Ovary (tissue), 9 donors: Measurements from ENCODE around the gene GREB1L. TPM values are rescaled to one million over a fixed set of nuclear protein-coding genes. Genes with fewer than 3 reads are reported as not detected.

ENCODE experiments used
- DNase-seq, 5 donors: peaks; one replicate each; pipeline ENCODE4 v3.0.0-alpha.2; 2019 to 2020
- H3K27ac ChIP-seq, 2 donors: fragments of 200-600 bp; one replicate each; pipeline versions ENCODE4 v1.5.1 to v1.8.0; 2019 to 2022
- H3K27me3 ChIP-seq: fragments of 200-600 bp; one replicate; pipeline ENCODE4 v1.8.0; 2022
- H3K36me3 ChIP-seq: fragments of 200-600 bp; sonication (generic); one replicate; pipeline ENCODE4 v1.5.1; 2019
- H3K4me1 ChIP-seq: one replicate; pipeline ENCODE4 v1.8.1; 2013; ENCODE audit warnings: mild to moderate bottlenecking, moderate library complexity; ENCODE audit not compliant: insufficient read depth
- H3K4me3 ChIP-seq: fragments of 200-600 bp; sonication (generic); one replicate; pipeline ENCODE4 v1.5.1; 2017
- H3K9me3 ChIP-seq, 2 donors: fragments of 200-600 bp in 1 of 2; sonication (generic) in 1 of 2; one replicate each; pipeline versions ENCODE4 v1.5.1 to v1.8.1; 2013 to 2019; ENCODE audit warnings: mild to moderate bottlenecking in 1 of 2, moderate library complexity in 1 of 2
- CTCF ChIP-seq, 3 donors: fragments of 450-650 bp in 2 of 3; fragments of 200-600 bp in 1 of 3; IDR thresholded peaks; one replicate each; pipeline versions ENCODE4 v1.5.1 to v1.8.0; 2016 to 2022; ENCODE audit warnings: antibody characterized with exemption in 3 of 3, mild to moderate bottlenecking in 1 of 3
- EP300 ChIP-seq: sonication (generic); formaldehyde crosslinking; IDR thresholded peaks from one replicate; pipeline ENCODE4 v1.6.1; 2017; ENCODE audit warnings: antibody characterized with exemption
- POLR2A ChIP-seq: fragments of 450-650 bp; IDR thresholded peaks from one replicate; pipeline ENCODE4 v1.6.1; 2017; ENCODE audit warnings: antibody characterized with exemption, mild to moderate bottlenecking, moderate library complexity
- WGBS, 3 donors: extraction: QIAGEN DNeasy Blood & Tissue Kit in 1 of 3; methylation state at CpG; one replicate each; pipeline versions ENCODE4 v1.1.5 to v1.1.7; 2013 to 2017; 5-methylcytosine and 5-hydroxymethylcytosine counted together
- intact Hi-C, 4 donors: fragments of 100-400 bp; cut with DNase I; formaldehyde crosslinking; loops; one replicate each; pipeline versions ENCODE4 v1.11.0 to v1.15.1; 2022 to 2023
- polyA plus RNA-seq, 2 donors: library from polyadenylated mRNA; stranded (reverse); fragments of 200-250 nt in 1 of 2; fragments of 350-450 nt in 1 of 2; fragmentation: Illumina TruSeq in 1 of 2; extraction: RNeasy Lipid Tissue Mini Kit (QIAGEN cat#74804) in 1 of 2; gene quantifications; one replicate each; pipeline ENCODE4 v1.2.3, GENCODE V29; 2013 to 2014
- total RNA-seq, 7 donors: library from RNA; depleted of rRNA in 2 of 7; stranded (reverse); fragments of >200 nt in 2 of 7; fragmentation: NEBNext Ultra II Directional in 3 of 7; extraction: Animal tissue kit (Norgen Biotek cat#: 25700) in 3 of 7; gene quantifications; one replicate each; pipeline versions ENCODE4 v1.1.0 to v1.2.4, GENCODE V29; 2016 to 2023
- donor health status: DM: no; HTN: no; CAD: no; lungs with moderate emphysema.
- donor health status: DM: no; HTN: no; CAD: no.
- donor health status: Bipolar disorder and iron deficiency.
- donor health status: DM: yes; HTN: yes; CAD: no.
- donor health status: DM: no; HTN: no; CAD: no.
- donor health status: DM: yes; HTN: yes; CAD: no.

Gene GREB1L
- total and polyA plus RNA-seq, 9 donors: 2.4 to 22.8 (median 10.4) TPM

GRCh38 chr18:21526463-21526862, 284.4 kb downstream of the GREB1L start:
- intact Hi-C loops: no loop called here
- Histone ChIP-seq H3K9me3 (no peaks in the 10 kb centered on the region), H3K4me1 (peaks cover 2% of the 10 kb centered on the region), H3K27ac (no peak overlapping the region), H3K27me3 (no peaks in the 10 kb centered on the region), H3K4me3 (no peak overlapping the region), H3K36me3 (no peaks in the 10 kb centered on the region)
- TF ChIP-seq POLR2A (no peak), CTCF (IDR thresholded peaks at IDR 0.05) (no peak), EP300 (no peak)
- 18 to 54% (median 32%) methylated on average over 2 of the region's 2 CpGs for WGBS, 3 donors
- DNase-seq: no peak

GRCh38 chr18:21534327-21534726, 292.3 kb downstream of the GREB1L start:
- Histone ChIP-seq H3K27ac (no peak overlapping the region), H3K9me3 (no peaks in the 10 kb centered on the region), H3K36me3 (no peaks in the 10 kb centered on the region), H3K4me1 (peaks cover 6% of the 10 kb centered on the region), H3K27me3 (no peaks in the 10 kb centered on the region), H3K4me3 (no peak overlapping the region)
- intact Hi-C loops: no loop called here
- 12 to 34% (median 16%) methylated on average over 1 of the region's 1 CpG for WGBS, 3 donors
- TF ChIP-seq POLR2A (no peak), CTCF (IDR thresholded peaks at IDR 0.05) (no peak), EP300 (no peak)
- no peak for DNase-seq

GRCh38 chr18:21538230-21538629, 296.2 kb downstream of the GREB1L start:
- Histone ChIP-seq H3K4me3 (no peak overlapping the region), H3K27ac (no peak overlapping the region), H3K36me3 (no peaks in the 10 kb centered on the region), H3K4me1 (peaks cover 6% of the 10 kb centered on the region), H3K27me3 (no peaks in the 10 kb centered on the region), H3K9me3 (no peaks in the 10 kb centered on the region)
- DNase-seq: no peak
- TF ChIP-seq CTCF (IDR thresholded peaks at IDR 0.05): no peak
- no peak for TF ChIP-seq EP300
- no peak for TF ChIP-seq POLR2A
- intact Hi-C loops: no loop called here
- WGBS, 3 donors: 80 to 92% (median 88%) methylated on average over 3 of the region's 3 CpGs

- H3K27ac ChIP-seq: no peak overlapping the region
- TF ChIP-seq POLR2A (no peak), CTCF (IDR thresholded peaks at IDR 0.05) (no peak), EP300 (no peak)
- WGBS, 3 donors: 90 to 92% (median 91%) methylated on average over 5 of the region's 5 CpGs
- no peaks in the 10 kb centered on the region for H3K9me3 ChIP-seq
- no peak for DNase-seq
- H3K4me1 ChIP-seq: no peaks in the 10 kb centered on the region
- H3K36me3 ChIP-seq: no peaks in the 10 kb centered on the region
- H3K4me3 ChIP-seq: no peak overlapping the region
- intact Hi-C loops: no loop called here
- H3K27me3 ChIP-seq: no peaks in the 10 kb centered on the region
These were observed 304.4 kb downstream of the GREB1L start for GRCh38 chr18:21546423-21546822.

- 95 to 100% (median 95%) methylated on average over 2 of the region's 2 CpGs for WGBS, 3 donors
- H3K27ac ChIP-seq: no peak overlapping the region
- H3K27me3 ChIP-seq: no peaks in the 10 kb centered on the region
These were observed 306.6 kb downstream of the GREB1L start for GRCh38 chr18:21548647-21549046.

More at GRCh38 chr18:21548647-21549046, 306.6 kb downstream of the GREB1L start:
- H3K4me1 ChIP-seq: no peaks in the 10 kb centered on the region
- no peaks in the 10 kb centered on the region for H3K36me3 ChIP-seq
- intact Hi-C loops: no loop called here
- no peak for DNase-seq
- TF ChIP-seq CTCF (IDR thresholded peaks at IDR 0.05): no peak
- TF ChIP-seq EP300: no peak
- no peak for TF ChIP-seq POLR2A
- H3K4me3 ChIP-seq: no peak overlapping the region
- no peaks in the 10 kb centered on the region for H3K9me3 ChIP-seq
